SH-SY5Y (cell line): ENCODE data around the gene COX8A.

Experiments
- GATA2 ChIP-seq: IDR thresholded peaks from 2 replicates; pipeline ENCODE4 v1.6.1; 2011; ENCODE audit warnings: mild to moderate bottlenecking, low read depth, low read length
- GATA3 ChIP-seq: IDR thresholded peaks from 2 replicates; pipeline ENCODE4 v1.6.1; 2011; ENCODE audit warnings: low read depth, mild to moderate bottlenecking, low read length, moderate library complexity

- TF ChIP-seq GATA2: no peak
- TF ChIP-seq GATA3: no peak
Observed at GRCh38 chr11:63944987-63945386, 29.4 kb upstream of the COX8A start.
